Activated CD4-positive, CD25-positive, alpha-beta regulatory T cell treated with anti-CD3 and anti-CD28 coated beads, Interleukin-2, amount 50 U/mL, for 16 hours (primary cell): ENCODE measurements around the gene SLC4A1AP.

ENCODE experiments used
- DNase-seq: peaks from one replicate; pipeline ENCODE4 v3.0.0-alpha.2; 2020; ENCODE audit warnings: low read depth, low spot score

Gene SLC4A1AP

DNA sequence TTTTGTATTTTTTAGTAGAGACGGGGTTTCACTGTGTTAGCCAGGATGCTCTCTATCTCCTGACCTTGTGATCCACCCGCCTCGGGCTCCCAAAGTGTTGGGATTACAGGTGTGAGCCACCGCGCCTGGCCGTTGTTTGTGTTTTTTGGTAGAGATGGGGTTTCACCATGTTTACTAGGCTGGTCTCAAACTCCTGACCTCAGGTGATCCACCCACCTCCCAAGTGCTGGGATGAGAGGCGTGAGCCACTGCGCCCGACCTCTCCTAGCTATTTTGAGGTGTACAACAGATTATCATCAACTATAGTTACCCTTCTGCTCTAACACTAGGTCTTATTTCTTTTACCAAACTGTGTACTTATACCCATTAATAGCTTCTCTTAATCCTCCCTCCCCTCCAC, 78.9 kb downstream of the SLC4A1AP start:
- DNase-seq = no peak
